HUES64 (cell line): Measurements from ENCODE around the gene ZNF654. TPM values are rescaled to one million over a fixed set of nuclear protein-coding genes. Genes with fewer than 3 reads are reported as not detected.
"Not testable (repeated sequence)": the region's sequence is repeated elsewhere in the genome, so short reads cannot be mapped to it uniquely, and the experiment has no call there.

Experiments used
- H3K27ac ChIP-seq: 2 replicates; pipeline ENCODE4 v1.7.0; 2013; ENCODE audit warnings: low read depth, low read length, inconsistent platforms
- H3K27me3 ChIP-seq: 2 replicates; pipeline ENCODE4 v1.6.1; 2013; ENCODE audit warnings: mild to moderate bottlenecking, low read length; ENCODE audit not compliant: insufficient read depth
- H3K36me3 ChIP-seq: 2 replicates; pipeline ENCODE4 v1.6.1; 2013; ENCODE audit warnings: mild to moderate bottlenecking, low read length; ENCODE audit not compliant: insufficient read depth
- H3K4me1 ChIP-seq: 2 replicates; pipeline ENCODE4 v1.6.1; 2013; ENCODE audit warnings: mild to moderate bottlenecking, low read length, moderate library complexity; ENCODE audit not compliant: insufficient read depth
- H3K4me3 ChIP-seq: 2 replicates; pipeline ENCODE4 v1.5.1; 2013; ENCODE audit warnings: mild to moderate bottlenecking, low read length, moderate library complexity
- H3K9ac ChIP-seq: 2 replicates; pipeline ENCODE4 v1.6.1; 2013; ENCODE audit warnings: mild to moderate bottlenecking, low read depth, low read length
- H3K9me3 ChIP-seq: 2 replicates; pipeline ENCODE4 v1.6.1; 2013; ENCODE audit warnings: low read depth, low read length; ENCODE audit not compliant: insufficient read depth
- WGBS: fragments of 150-250, 120-280 bp; methylation state at CpG from one replicate; pipeline ENCODE4 v1.1.7; 2013; ENCODE audit warnings: missing lambda C conversion rate; 5-methylcytosine and 5-hydroxymethylcytosine counted together
- polyA plus RNA-seq, 2 experiments: library from polyadenylated mRNA; stranded (reverse); fragments of 50-300 nt; gene quantifications; one replicate each; pipeline ENCODE4 v1.2.3, GENCODE V29; 2013

Gene ZNF654
- 3.3 TPM for polyA plus RNA-seq (2013, experiment 1 of 2)
- polyA plus RNA-seq (2013, experiment 2 of 2), result 3.5 TPM

DNA sequence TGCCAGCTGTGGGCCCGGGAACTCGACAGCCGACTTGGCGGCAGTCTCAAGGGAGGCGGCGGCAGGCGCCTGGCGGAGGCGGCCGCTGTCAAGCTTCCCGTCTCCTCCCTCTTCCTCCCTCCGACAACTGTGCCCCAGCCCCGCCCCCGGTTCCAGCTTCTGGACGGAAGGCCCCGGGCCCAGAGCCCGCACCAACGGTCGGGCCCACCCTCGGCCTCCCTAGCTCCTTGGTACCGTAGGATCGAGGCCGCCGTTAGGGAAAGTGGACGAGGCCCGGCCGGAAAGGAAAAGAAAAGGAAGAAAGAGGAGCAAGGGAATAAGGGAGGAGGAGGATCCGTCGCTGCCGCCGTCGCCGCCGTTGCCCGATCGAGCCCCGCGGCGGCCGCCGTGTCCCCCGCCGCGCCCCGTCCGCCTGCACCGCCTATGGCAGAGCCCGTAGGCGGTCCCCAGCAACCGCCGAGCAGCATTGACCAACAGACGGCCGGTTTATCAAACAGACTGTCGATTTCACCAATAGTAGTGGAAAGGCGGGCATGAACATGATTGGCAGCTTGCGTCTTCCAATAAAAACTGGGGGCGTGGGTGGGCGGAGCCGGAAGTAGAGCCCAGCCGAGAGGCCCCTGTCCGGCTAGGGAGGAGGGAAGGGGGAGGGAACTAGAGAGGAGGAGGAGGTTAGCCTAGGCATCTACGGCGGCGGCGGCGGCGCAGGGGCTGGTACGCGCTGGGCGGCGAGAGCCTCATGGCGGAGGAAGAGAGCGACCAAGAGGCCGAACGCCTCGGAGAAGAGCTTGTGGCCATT lies at the start of gene ZNF654, which contains the start of gene CGGBP1:
Gene ZNF654, plus strand, starts transcription at position 675 of the 799 bp plus-strand sequence. Its CDS starts 65 bp downstream, at position 740.
Gene CGGBP1, minus strand, starts transcription at position 425 of the 799 bp plus-strand sequence. CDS start 3,029 bp downstream, outside the sequence.
- Histone ChIP-seq H3K27me3 (no peaks in the 10 kb centered on the region), H3K9ac (peak within 1 kb of the TSS; percentile 88), H3K9me3 (no peaks in the 10 kb centered on the region), H3K27ac (peak within 1 kb of the TSS; percentile 94), H3K36me3 (peaks cover 33% of the 10 kb centered on the region), H3K4me3 (peak within 1 kb of the TSS; percentile 91), H3K4me1 (peaks cover 15% of the 10 kb centered on the region)
- WGBS, result under 1% methylated on average over 76 of the region's 76 CpGs

DNA sequence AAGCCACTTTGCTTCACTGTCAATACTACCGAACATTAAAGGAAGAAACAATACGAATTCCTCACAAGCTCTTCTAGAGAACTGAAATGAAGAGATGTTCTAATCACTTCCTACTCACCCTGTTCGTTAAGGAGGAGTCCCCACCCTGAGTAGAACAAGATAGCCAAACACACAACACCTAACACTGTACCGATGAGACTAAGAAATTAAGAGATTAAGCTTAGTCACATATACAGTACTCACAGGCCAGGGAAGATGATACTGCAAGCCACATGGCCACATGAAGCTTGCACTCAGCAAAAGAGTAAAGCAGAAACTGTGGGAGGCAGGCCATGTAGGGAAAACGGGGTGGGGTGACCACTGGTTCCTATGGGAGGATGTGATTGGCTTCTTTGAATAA lies 48.2 kb upstream of the ZNF654 start:
- Histone ChIP-seq H3K36me3 (no peaks in the 10 kb centered on the region), H3K4me3 (no peak overlapping the region), H3K27ac (no peak overlapping the region), H3K4me1 (no peaks in the 10 kb centered on the region), H3K27me3 (no peaks in the 10 kb centered on the region), H3K9me3 (no peaks in the 10 kb centered on the region), H3K9ac (no peak overlapping the region)
- 89% methylated on average over 5 of the region's 5 CpGs for WGBS

DNA sequence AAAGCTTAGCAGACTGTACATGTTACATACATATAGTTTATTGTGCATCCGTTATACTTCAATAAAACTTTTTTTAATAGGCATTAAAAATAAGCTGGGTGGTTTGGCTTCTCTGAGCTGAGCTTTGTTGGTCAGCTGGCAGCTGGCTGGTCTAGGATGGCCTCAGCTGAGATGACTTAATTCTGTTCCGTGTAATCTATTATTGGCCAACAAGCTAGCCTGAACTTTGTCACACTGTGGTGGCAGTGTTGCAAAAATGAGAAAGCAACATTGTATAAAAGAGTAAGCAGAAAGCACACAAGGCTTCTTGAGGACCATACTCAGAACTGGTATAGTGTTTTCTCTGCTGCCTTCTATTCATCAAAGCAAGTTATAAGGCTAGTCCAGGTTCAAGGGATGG lies 45.5 kb upstream of the ZNF654 start:
- no peaks in the 10 kb centered on the region for H3K4me1 ChIP-seq
- 0 out of 2 replicates have a peak, but pooled peaks cover 4% of the 10 kb centered on the region for H3K9me3 ChIP-seq
- H3K4me3 ChIP-seq, result no peak overlapping the region
- H3K27ac ChIP-seq, result no peak overlapping the region
- no peaks in the 10 kb centered on the region for H3K36me3 ChIP-seq
- H3K27me3 ChIP-seq, result no peaks in the 10 kb centered on the region
- 92% methylated on average over 1 of the region's 2 CpGs for WGBS
- no peak overlapping the region for H3K9ac ChIP-seq

DNA sequence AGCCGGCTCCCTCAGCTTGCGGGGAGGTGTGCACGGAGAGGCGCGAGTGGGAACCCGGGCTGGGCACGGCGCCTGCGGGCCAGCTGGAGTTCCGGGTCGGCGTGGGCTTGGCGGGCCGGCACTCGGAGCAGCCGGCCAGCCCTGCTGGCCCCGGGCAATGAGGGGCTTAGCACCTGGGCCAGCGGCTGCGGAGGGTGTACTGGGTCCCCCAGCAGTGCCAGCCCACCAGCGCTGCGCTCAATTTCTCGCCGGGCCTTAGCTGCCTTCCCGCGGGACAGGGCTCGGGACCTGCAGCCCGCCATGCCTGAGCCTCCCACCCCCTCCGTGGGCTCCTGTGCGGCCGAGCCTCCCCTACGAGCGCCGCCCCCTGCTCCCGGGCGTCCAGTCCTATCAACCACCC lies 43.4 kb upstream of the ZNF654 start:
- 96% methylated on average over 35 of the region's 35 CpGs for WGBS
- not testable (repeated sequence) for H3K9ac ChIP-seq, H3K27me3 ChIP-seq, H3K9me3 ChIP-seq, H3K4me1 ChIP-seq, H3K27ac ChIP-seq, H3K4me3 ChIP-seq, H3K36me3 ChIP-seq

DNA sequence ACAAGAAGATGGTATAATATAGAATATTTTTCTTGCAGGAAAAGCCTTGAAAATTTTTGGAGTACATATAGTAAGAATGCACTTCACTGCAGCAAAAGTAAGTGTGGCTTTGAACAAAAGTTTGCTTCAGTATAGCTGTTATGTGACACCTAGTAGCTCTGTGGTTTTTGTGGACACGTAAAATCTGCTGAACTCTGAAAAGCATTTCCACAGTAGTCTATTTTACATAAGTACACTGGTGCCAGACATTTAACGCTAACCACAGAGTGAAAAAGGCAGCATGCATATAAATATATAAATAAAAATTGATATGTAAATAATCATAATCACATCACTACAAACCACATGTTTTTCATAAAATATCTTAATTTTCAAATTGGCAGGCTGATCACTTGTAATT lies 40.0 kb upstream of the ZNF654 start:
- H3K27me3 ChIP-seq, result no peaks in the 10 kb centered on the region
- H3K36me3 ChIP-seq, result no peaks in the 10 kb centered on the region
- H3K27ac ChIP-seq, result no peak overlapping the region
- H3K4me1 ChIP-seq, result no peaks in the 10 kb centered on the region
- 86% methylated on average over 1 of the region's 2 CpGs for WGBS
- no peak overlapping the region for H3K9ac ChIP-seq
- no peak overlapping the region for H3K4me3 ChIP-seq
- H3K9me3 ChIP-seq, result 0 out of 2 replicates have a peak, but pooled peaks cover 4% of the 10 kb centered on the region

DNA sequence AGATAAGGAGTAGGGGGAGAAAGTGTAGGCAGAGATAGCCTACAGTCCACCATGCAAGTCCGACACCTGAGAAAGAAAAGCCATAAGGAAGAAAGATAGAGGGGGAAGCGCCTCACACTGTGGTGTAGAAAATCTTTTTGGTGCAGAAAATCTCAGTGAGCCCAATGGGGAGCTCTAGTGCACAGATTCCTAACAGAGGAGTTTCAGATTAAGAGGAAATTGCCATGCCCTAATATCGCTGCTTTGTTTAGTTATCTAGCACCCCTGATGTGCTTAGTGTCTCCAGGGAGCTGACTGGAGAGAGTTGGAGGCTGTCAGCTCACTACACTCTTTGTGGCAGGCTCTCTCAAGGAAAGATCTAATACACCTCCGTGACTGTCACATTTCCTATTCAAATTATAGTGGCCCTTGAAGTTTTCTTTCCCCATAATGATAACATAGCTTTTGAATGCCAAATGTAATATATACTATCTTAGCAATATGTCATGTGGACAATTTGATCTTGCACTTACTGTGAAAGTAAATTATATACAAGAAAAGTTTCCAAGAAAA lies 34.0 kb upstream of the ZNF654 start:
- H3K4me3 ChIP-seq, result no peak overlapping the region
- H3K36me3 ChIP-seq, result no peaks in the 10 kb centered on the region
- no peaks in the 10 kb centered on the region for H3K27me3 ChIP-seq
- H3K27ac ChIP-seq, result no peak overlapping the region
- no peaks in the 10 kb centered on the region for H3K4me1 ChIP-seq
- H3K9ac ChIP-seq, result no peak overlapping the region
- H3K9me3 ChIP-seq, result no peaks in the 10 kb centered on the region
- whole genome bisulfite sequencing, result 88% methylated on average over 4 of the region's 4 CpGs

DNA sequence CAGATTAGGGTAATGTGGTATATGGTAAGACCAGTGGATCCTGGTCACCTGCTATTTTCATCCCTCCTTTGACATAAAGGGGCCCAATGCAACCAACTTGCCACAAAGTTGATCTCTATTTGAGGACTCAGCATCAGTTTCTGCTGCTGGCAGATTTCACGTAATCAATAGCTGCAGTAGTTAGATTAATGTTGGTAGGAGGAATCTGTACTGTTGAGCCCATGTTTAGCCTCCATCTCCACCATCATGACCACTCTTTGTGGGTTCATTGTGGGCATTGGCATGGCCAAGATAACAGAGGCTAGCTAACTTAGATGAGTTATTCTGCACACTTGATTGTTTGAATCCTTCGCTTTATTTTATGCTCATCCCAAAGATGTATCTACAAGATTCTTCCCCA lies 30.2 kb upstream of the ZNF654 start:
- no peak overlapping the region for H3K9ac ChIP-seq
- H3K9me3 ChIP-seq, result no peaks in the 10 kb centered on the region
- no peaks in the 10 kb centered on the region for H3K27me3 ChIP-seq
- WGBS, result 100% methylated on average over 2 of the region's 2 CpGs
- no peaks in the 10 kb centered on the region for H3K36me3 ChIP-seq
- no peaks in the 10 kb centered on the region for H3K4me1 ChIP-seq
- no peak overlapping the region for H3K4me3 ChIP-seq
- no peak overlapping the region for H3K27ac ChIP-seq

DNA sequence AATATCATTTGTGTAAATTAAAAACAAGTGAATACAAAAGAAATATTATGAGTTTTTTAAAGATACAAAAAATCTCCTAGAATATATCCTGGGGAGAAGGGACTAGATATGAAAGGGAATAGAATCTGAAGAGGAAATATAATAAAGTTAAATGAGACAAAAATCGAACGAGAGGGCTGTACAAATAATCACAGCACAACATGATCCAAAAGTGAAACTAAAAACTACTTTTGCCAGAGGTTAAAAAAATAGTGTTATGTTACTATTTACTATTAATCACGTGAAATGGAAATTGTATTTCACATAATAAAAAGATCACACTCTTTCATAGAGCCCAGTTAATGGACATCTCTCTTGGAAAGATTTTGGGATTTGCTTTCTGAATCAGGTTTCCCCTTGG lies 28.8 kb upstream of the ZNF654 start:
- no peak overlapping the region for H3K9ac ChIP-seq
- H3K4me3 ChIP-seq, result no peak overlapping the region
- no peaks in the 10 kb centered on the region for H3K36me3 ChIP-seq
- 100% methylated on average over 2 of the region's 3 CpGs for WGBS
- no peaks in the 10 kb centered on the region for H3K27me3 ChIP-seq
- no peaks in the 10 kb centered on the region for H3K9me3 ChIP-seq
- no peak overlapping the region for H3K27ac ChIP-seq
- no peaks in the 10 kb centered on the region for H3K4me1 ChIP-seq

DNA sequence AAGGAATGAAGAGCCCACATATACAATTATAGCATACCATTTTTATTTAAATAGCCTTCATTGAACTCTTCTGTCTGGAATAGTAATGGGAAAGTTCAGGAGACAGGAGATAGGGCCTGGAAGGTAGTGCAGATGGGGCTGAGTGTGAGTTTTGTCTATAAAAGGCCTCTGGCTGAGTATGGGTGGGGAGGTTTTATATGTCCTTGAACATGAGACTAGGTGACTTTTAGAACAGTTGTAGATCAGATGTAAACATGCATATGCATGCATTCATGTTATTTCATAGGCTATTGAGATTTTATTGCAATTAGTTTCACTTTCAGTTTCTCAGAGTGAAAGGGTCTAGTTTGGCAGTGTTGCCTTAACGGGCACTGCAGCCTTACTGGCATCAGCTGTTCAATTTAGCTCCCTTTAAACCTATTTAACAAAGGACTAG lies 27.4 kb upstream of the ZNF654 start:
- Histone ChIP-seq H3K27me3 (no peaks in the 10 kb centered on the region), H3K27ac (no peak overlapping the region), H3K4me1 (no peaks in the 10 kb centered on the region), H3K4me3 (no peak overlapping the region), H3K36me3 (no peaks in the 10 kb centered on the region), H3K9me3 (no peaks in the 10 kb centered on the region), H3K9ac (no peak overlapping the region)
- WGBS, result 85% methylated on average over 1 of the region's 1 CpG

DNA sequence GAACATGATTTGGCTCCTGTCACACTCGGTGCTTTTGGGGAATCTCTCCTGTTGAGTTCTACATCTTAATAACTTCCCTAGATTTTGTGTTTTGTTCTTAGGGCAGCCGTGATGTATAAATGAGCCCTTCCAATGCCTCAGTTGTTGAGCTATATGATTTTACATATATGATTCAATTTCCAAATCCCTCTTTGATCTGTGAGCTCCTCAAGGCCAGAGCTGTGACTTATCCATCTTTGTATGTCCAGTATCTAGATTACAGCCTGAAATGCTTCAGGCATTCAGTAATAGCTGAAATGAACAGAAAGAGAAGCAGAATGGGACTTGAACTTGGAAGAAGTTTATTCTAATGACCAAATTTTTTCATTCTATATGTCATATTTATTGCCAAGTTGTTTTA lies 26.8 kb upstream of the ZNF654 start:
- Histone ChIP-seq H3K4me3 (no peak overlapping the region), H3K4me1 (no peaks in the 10 kb centered on the region), H3K27ac (no peak overlapping the region), H3K9ac (no peak overlapping the region), H3K36me3 (no peaks in the 10 kb centered on the region), H3K27me3 (no peaks in the 10 kb centered on the region), H3K9me3 (no peaks in the 10 kb centered on the region)
- WGBS, result 94% methylated on average over 2 of the region's 2 CpGs

DNA sequence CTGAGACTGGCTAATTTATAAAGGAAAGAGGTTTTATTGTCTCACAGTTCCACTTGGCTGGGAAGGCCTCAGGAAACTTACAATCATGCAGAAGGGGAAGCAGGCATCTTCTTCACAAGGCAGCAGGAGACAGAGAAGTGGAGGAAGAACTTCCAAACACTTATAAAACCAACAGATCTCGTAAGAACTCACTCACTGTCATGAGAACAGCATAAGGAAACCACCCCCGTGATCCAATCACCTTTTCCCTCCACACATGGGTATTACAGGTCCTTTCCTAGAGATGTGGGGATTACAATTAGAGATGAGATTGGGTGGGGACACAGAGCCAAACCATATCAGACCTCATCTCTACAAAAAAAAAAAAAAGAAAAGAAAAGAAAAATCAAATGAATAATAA lies 26.0 kb upstream of the ZNF654 start:
- no peak overlapping the region for H3K9ac ChIP-seq
- H3K27me3 ChIP-seq, result no peaks in the 10 kb centered on the region
- H3K4me3 ChIP-seq, result no peak overlapping the region
- no peaks in the 10 kb centered on the region for H3K36me3 ChIP-seq
- 88% methylated on average over 1 of the region's 2 CpGs for WGBS
- H3K4me1 ChIP-seq, result no peaks in the 10 kb centered on the region
- H3K27ac ChIP-seq, result no peak overlapping the region
- H3K9me3 ChIP-seq, result no peaks in the 10 kb centered on the region
